Suprapubic skin (tissue), 4 donors: ENCODE measurements around the gene MAST3. TPM values are rescaled to one million over a fixed set of nuclear protein-coding genes. Genes with fewer than 3 reads are reported as not detected.

Source experiments
- DNase-seq, 2 donors: peaks; one replicate each; pipeline ENCODE4 v3.0.0-alpha.2; 2019; ENCODE audit warnings: low spot score in 2 of 2
- H3K27ac ChIP-seq: fragments of 200-600 bp; sonication (generic); one replicate; pipeline ENCODE4 v1.5.1; 2019
- H3K27me3 ChIP-seq: fragments of 200-600 bp; sonication (generic); one replicate; pipeline ENCODE4 v1.5.1; 2019
- H3K36me3 ChIP-seq: fragments of 200-600 bp; sonication (generic); one replicate; pipeline ENCODE4 v1.5.1; 2019
- H3K4me1 ChIP-seq: fragments of 200-600 bp; sonication (generic); one replicate; pipeline ENCODE4 v1.5.1; 2019
- H3K4me3 ChIP-seq: fragments of 200-600 bp; sonication (generic); one replicate; pipeline ENCODE4 v1.5.1; 2019; ENCODE audit warnings: mild to moderate bottlenecking
- H3K9me3 ChIP-seq: fragments of 200-600 bp; sonication (generic); one replicate; pipeline ENCODE4 v1.5.1; 2019
- CTCF ChIP-seq, 2 donors: fragments of 200-600 bp in 1 of 2; fragments of 450-650 bp in 1 of 2; sonication (generic) in 1 of 2; IDR thresholded peaks; one replicate each; pipeline ENCODE4 v1.5.1; 2016 to 2019; ENCODE audit warnings: antibody characterized with exemption in 2 of 2, mild to moderate bottlenecking in 1 of 2, moderate library complexity in 1 of 2
- EP300 ChIP-seq: sonication (generic); formaldehyde crosslinking; IDR thresholded peaks from one replicate; pipeline ENCODE4 v1.6.1; 2017; ENCODE audit warnings: antibody characterized with exemption
- POLR2A ChIP-seq, 2 donors: fragments of 450-650 bp; IDR thresholded peaks; one replicate each; pipeline ENCODE4 v1.6.1; 2017; ENCODE audit warnings: antibody characterized with exemption in 2 of 2, mild to moderate bottlenecking in 2 of 2, moderate library complexity in 2 of 2
- POLR2AphosphoS5 ChIP-seq, 3 donors: sonication (generic); formaldehyde crosslinking; IDR thresholded peaks; one replicate each; pipeline ENCODE4 v1.6.1; 2017; ENCODE audit warnings: antibody characterized with exemption in 3 of 3
- WGBS: methylation state at CpG from one replicate; pipeline ENCODE4 v1.1.5; 2018; 5-methylcytosine and 5-hydroxymethylcytosine counted together
- total RNA-seq, 4 donors: library from RNA; depleted of rRNA; stranded (reverse); fragments of >200 nt; gene quantifications; one replicate each; pipeline ENCODE4 v1.1.0, GENCODE V29; 2016

MAST3 gene
- total RNA-seq, 4 donors from 2014 or later = 13.4 to 29.7 (median 20.0) TPM

GRCh38 chr19:18170714-18171255 is 73.2 kb downstream of the MAST3 start:
- H3K27me3 ChIP-seq = no peaks in the 10 kb centered on the region
- TF ChIP-seq POLR2AphosphoS5 (IDR thresholded peaks at IDR 0.05) (no peak), EP300 (no peak), CTCF (IDR thresholded peaks at IDR 0.05) (no peak), POLR2A (IDR thresholded peaks at IDR 0.05) (no peak)
- WGBS = 47% methylated on average over 16 of the region's 16 CpGs
- H3K4me3 ChIP-seq = no peak overlapping the region
- H3K9me3 ChIP-seq = no peaks in the 10 kb centered on the region
- peaks cover 33% of the 10 kb centered on the region for H3K4me1 ChIP-seq
- H3K27ac ChIP-seq = peak overlapping the region; percentile 67
- peak in 1 of 2 donors; percentile 79 for DNase-seq
- H3K36me3 ChIP-seq = peaks cover 41% of the 10 kb centered on the region

GRCh38 chr19:18171605-18172327 is 74.2 kb downstream of the MAST3 start:
- peaks cover 33% of the 10 kb centered on the region for H3K4me1 ChIP-seq

GRCh38 chr19:18172331-18173053 is 74.9 kb downstream of the MAST3 start:
- H3K4me1 ChIP-seq = peaks cover 33% of the 10 kb centered on the region
- DNase-seq = no peak
- no peak overlapping the region for H3K4me3 ChIP-seq
- peaks cover 31% of the 10 kb centered on the region for H3K36me3 ChIP-seq
- TF ChIP-seq EP300 = no peak
- WGBS = 79% methylated on average over 7 of the region's 7 CpGs
- no peaks in the 10 kb centered on the region for H3K27me3 ChIP-seq
- H3K27ac ChIP-seq = peak overlapping the region; percentile 41
- H3K9me3 ChIP-seq = no peaks in the 10 kb centered on the region

More at GRCh38 chr19:18171605-18172327, 74.2 kb downstream of the MAST3 start:
- H3K36me3 ChIP-seq = peaks cover 33% of the 10 kb centered on the region
- no peak overlapping the region for H3K4me3 ChIP-seq
- 81% methylated on average over 8 of the region's 8 CpGs for WGBS
- DNase-seq = no peak
- no peak for TF ChIP-seq EP300
- TF ChIP-seq POLR2A (IDR thresholded peaks at IDR 0.05) = no peak
- no peak for TF ChIP-seq CTCF (IDR thresholded peaks at IDR 0.05)
- TF ChIP-seq POLR2AphosphoS5 (IDR thresholded peaks at IDR 0.05) = no peak
- no peak overlapping the region for H3K27ac ChIP-seq
- no peaks in the 10 kb centered on the region for H3K9me3 ChIP-seq
- H3K27me3 ChIP-seq = no peaks in the 10 kb centered on the region

GRCh38 chr19:18173054-18173571 is 75.5 kb downstream of the MAST3 start:
- Histone ChIP-seq H3K4me3 (peak overlapping the region; percentile 70), H3K4me1 (peaks cover 33% of the 10 kb centered on the region), H3K9me3 (no peaks in the 10 kb centered on the region), H3K27ac (peak overlapping the region; percentile 63), H3K36me3 (peaks cover 25% of the 10 kb centered on the region), H3K27me3 (no peaks in the 10 kb centered on the region)
- DNase-seq = peak in 1 of 2 donors; percentile 84
- no peak for TF ChIP-seq CTCF (IDR thresholded peaks at IDR 0.05)
- TF ChIP-seq POLR2AphosphoS5 (IDR thresholded peaks at IDR 0.05) = no peak
- TF ChIP-seq POLR2A (IDR thresholded peaks at IDR 0.05) = no peak
- no peak for TF ChIP-seq EP300
- 42% methylated on average over 17 of the region's 18 CpGs for WGBS

- WGBS = 1% methylated on average over 28 of the region's 47 CpGs
- Histone ChIP-seq H3K27ac (peak within 1 kb of the TSS; percentile 63), H3K9me3 (no peaks in the 10 kb centered on the region), H3K4me1 (peaks cover 33% of the 10 kb centered on the region), H3K27me3 (no peaks in the 10 kb centered on the region), H3K4me3 (peak within 1 kb of the TSS; percentile 70), H3K36me3 (peaks cover 20% of the 10 kb centered on the region)
- peak in 1 of 2 donors; percentile 87 for DNase-seq
- TF ChIP-seq EP300 (no peak), POLR2A (IDR thresholded peaks at IDR 0.05) (peak in 1 of 2 donors; percentile 60), CTCF (IDR thresholded peaks at IDR 0.05) (no peak)
Measured at GRCh38 chr19:18173572-18174288, 76.2 kb downstream of the MAST3 start, which contains the start of gene IFI30. IFI30 (plus strand) TSS chr19:18173813; CDS start chr19:18173842, 29 bp downstream.
